GM12878 (cell line): ENCODE results near the gene PSMD1. TPM values are rescaled to one million over a fixed set of nuclear protein-coding genes. Genes with fewer than 3 reads are reported as not detected.

ENCODE experiments used
- ATAC-seq: fragments of 200-7000 bp; cut with Tn5 transposase; 3 replicates; pipeline ENCODE4 v1.9.1; 2020; ENCODE audit warnings: mild to moderate bottlenecking, moderate library complexity
- BruUV-seq: library from RNA; stranded (reverse); fragments of 400-500 nt; replicated peaks from 2 replicates; lab custom pipeline; 2021; lab: Mats Ljungman, UMichigan
- CTCF ChIA-PET: fragments of 300-600 bp; sonication (Branson Sonifier 250); formaldehyde crosslinking; extraction: SDS; loops from one replicate; lab custom pipeline; 2021; ENCODE audit warnings: inconsistent platforms; lab: Yijun Ruan, JAX
- POLR2A ChIA-PET: fragments of 350-600 bp; formaldehyde crosslinking; extraction: SDS; loops from one replicate; lab custom pipeline; 2021; ENCODE audit warnings: inconsistent platforms; lab: Charles Lee
- RAD21 ChIA-PET: fragments of 300-600 bp; sonication (Branson Sonifier 250); formaldehyde crosslinking; loops from one replicate; lab custom pipeline; 2023; ENCODE audit warnings: antibody characterized with exemption; ENCODE audit not compliant: unreplicated experiment; lab: Charles Lee
- SMC1A ChIA-PET: fragments of 300-600 bp; sonication (Branson Sonifier 250); formaldehyde crosslinking; loops from one replicate; lab custom pipeline; 2023; ENCODE audit not compliant: unreplicated experiment, uncharacterized antibody; lab: Charles Lee
- DNase-seq: peaks from one replicate; pipeline ENCODE4 v3.0.0-alpha.2; 2011; ENCODE audit warnings: low read depth, low spot score
- FAIRE-seq: peaks from 3 replicates; lab custom pipeline; 2011; peaks lifted over from hg19 to GRCh38; lab: Jason Lieb, UNC
- H2AFZ ChIP-seq: 2 replicates; pipeline ENCODE4 v1.6.0; 2011; ENCODE audit warnings: low read depth, low read length, control low read depth; ENCODE audit not compliant: control insufficient read depth
- H3K27ac ChIP-seq: 2 replicates; pipeline ENCODE4 v1.5.1; 2011; ENCODE audit warnings: control low read depth; ENCODE audit not compliant: control insufficient read depth, insufficient read depth
- H3K27me3 ChIP-seq, 2 experiments: replicated peaks in 1 of 2; 2 replicates each; pipeline versions ENCODE4 v1.6.0 to v1.6.1; 2011; ENCODE audit warnings: low read length in 1 of 2; ENCODE audit not compliant: control insufficient read depth in 2 of 2, insufficient read depth in 2 of 2
- H3K36me3 ChIP-seq, 2 experiments: 2 replicates each; pipeline ENCODE4 v1.5.1; 2011; ENCODE audit warnings: low read length in 1 of 2; ENCODE audit not compliant: control insufficient read depth in 2 of 2, insufficient read depth in 2 of 2
- H3K4me1 ChIP-seq: 2 replicates; pipeline ENCODE4 v1.6.1; 2011; ENCODE audit warnings: mild to moderate bottlenecking, low read length, moderate library complexity, mixed read lengths; ENCODE audit not compliant: control insufficient read depth, insufficient read depth
- H3K4me2 ChIP-seq: 2 replicates; pipeline ENCODE4 v1.6.0; 2011; ENCODE audit warnings: control low read depth; ENCODE audit not compliant: control insufficient read depth, insufficient read depth
- H3K4me3 ChIP-seq: fragments of 200-600 bp; sonication (generic); 2 replicates; pipeline ENCODE4 v1.5.1; 2016
- H3K79me2 ChIP-seq: 2 replicates; pipeline ENCODE4 v1.6.0; 2011; ENCODE audit warnings: low read length; ENCODE audit not compliant: control insufficient read depth, insufficient read depth
- H3K9ac ChIP-seq: 2 replicates; pipeline ENCODE4 v1.8.0; 2011; ENCODE audit warnings: low read length, control low read depth, mixed read lengths; ENCODE audit not compliant: control insufficient read depth, insufficient read depth
- H3K9me3 ChIP-seq: replicated peaks from 3 replicates; pipeline ENCODE4 v1.5.1; 2011; ENCODE audit warnings: mild to moderate bottlenecking, low read length; ENCODE audit not compliant: control insufficient read depth, insufficient read depth
- H4K20me1 ChIP-seq: 2 replicates; pipeline ENCODE4 v1.6.0; 2011; ENCODE audit not compliant: control insufficient read depth, insufficient read depth
- ATF3 ChIP-seq: IDR thresholded peaks from 2 replicates; pipeline ENCODE4 v1.6.1; 2011; ENCODE audit warnings: low read depth, mild to moderate bottlenecking, low read length, moderate library complexity, borderline replicate concordance; ENCODE audit errors: extremely low read depth
- BCL11A ChIP-seq: IDR thresholded peaks from 2 replicates; pipeline ENCODE4 v1.6.1; 2011; ENCODE audit warnings: low read depth, low read length
- BMI1 ChIP-seq: fragments of 450-650 bp; IDR thresholded peaks from 2 replicates; pipeline ENCODE4 v1.6.1; 2016; ENCODE audit warnings: mild to moderate bottlenecking, moderate library complexity, borderline replicate concordance
- CREB1 ChIP-seq: IDR thresholded peaks from 2 replicates; pipeline ENCODE4 v1.6.1; 2012; ENCODE audit warnings: low read depth, mild to moderate bottlenecking, inconsistent platforms
- CTCF ChIP-seq, 3 experiments: IDR thresholded peaks in 2 of 3; conservative IDR thresholded peaks in 1 of 3; 2 replicates each; pipeline ENCODE4 v1.5.1; 2011; ENCODE audit warnings: low read depth in 3 of 3, low read length in 3 of 3, mild to moderate bottlenecking in 3 of 3, control low read depth in 2 of 3, moderate library complexity in 2 of 3, inconsistent platforms in 1 of 3, mixed read lengths in 1 of 3; ENCODE audit not compliant: control insufficient read depth in 2 of 3, insufficient read depth in 1 of 3; ENCODE audit errors: extremely low read depth in 1 of 3
- EZH2 ChIP-seq: IDR thresholded peaks from 2 replicates; pipeline ENCODE4 v1.6.1; 2012; ENCODE audit warnings: low read depth, mild to moderate bottlenecking, control low read depth, inconsistent platforms, low read length, borderline replicate concordance; ENCODE audit not compliant: control insufficient read depth
- IRF3 ChIP-seq: fragments of 450-650 bp; IDR thresholded peaks from 2 replicates; pipeline ENCODE4 v1.6.1; 2014; ENCODE audit warnings: mild to moderate bottlenecking
- JUNB ChIP-seq: IDR thresholded peaks from 2 replicates; pipeline ENCODE4 v1.6.1; 2016; ENCODE audit warnings: antibody characterized with exemption, mild to moderate bottlenecking
- LARP7 ChIP-seq: fragments of 450-650 bp; IDR thresholded peaks from 2 replicates; pipeline ENCODE4 v1.6.1; 2017; ENCODE audit warnings: mild to moderate bottlenecking
- NBN ChIP-seq: fragments of 450-650 bp; IDR thresholded peaks from 2 replicates; pipeline ENCODE4 v1.6.1; 2016
- NFIC ChIP-seq: IDR thresholded peaks from 2 replicates; pipeline ENCODE4 v1.6.1; 2012; ENCODE audit warnings: low read depth, mild to moderate bottlenecking, inconsistent platforms, low read length, moderate library complexity
- PAX8 ChIP-seq: fragments of 450-650 bp; IDR thresholded peaks from 2 replicates; pipeline ENCODE4 v1.6.1; 2017; ENCODE audit warnings: mild to moderate bottlenecking, moderate library complexity
- POLR2A ChIP-seq: IDR thresholded peaks from 2 replicates; pipeline ENCODE4 v1.6.1; 2011; ENCODE audit warnings: low read depth, mild to moderate bottlenecking, low read length
- SREBF1 ChIP-seq: IDR thresholded peaks from 2 replicates; pipeline ENCODE4 v1.6.1; 2012; ENCODE audit warnings: mild to moderate bottlenecking, low read length
- TCF12 ChIP-seq: IDR thresholded peaks from 2 replicates; pipeline ENCODE4 v1.6.1; 2011; ENCODE audit warnings: low read depth, mild to moderate bottlenecking, low read length
- WGBS: methylation state at CpG from one replicate; pipeline ENCODE4 v1.1.6; 2016; ENCODE audit warnings: low lambda C conversion rate; ENCODE audit not compliant: insufficient replicate concordance, insufficient coverage; ENCODE audit errors: missing lambda C conversion rate; 5-methylcytosine and 5-hydroxymethylcytosine counted together
- in situ Hi-C: fragments of 300-500 bp; cut with MboI; formaldehyde crosslinking; loops from 9 replicates; pipeline ENCODE4 v1.14.3; 2018; ENCODE audit warnings: mixed read lengths
- intact Hi-C: fragments of 100-400 bp; cut with micrococcal nuclease; formaldehyde crosslinking; loops from one replicate; pipeline ENCODE4 v1.14.2; 2022; ENCODE audit not compliant: unreplicated experiment
- polyA plus RNA-seq, 11 experiments: library from polyadenylated mRNA; depleted of rRNA in 4 of 11; unstranded in 6 of 11; stranded (reverse) in 5 of 11; fragments of >200 nt; fragmentation: Nextera tagmentation in 4 of 11; fragmentation: Illumina TruSeq in 1 of 11; extraction: Ambion mirVana in 4 of 11; extraction: Trizol in 1 of 11; gene quantifications; 1 replicate in 1 of 11; 2 replicates in 10 of 11; pipeline versions ENCODE4 v1.2.1 to v1.2.3, GENCODE V29; 2011 to 2016; ENCODE audit warnings: inconsistent platforms in 2 of 11, missing spikeins in 2 of 11, low read depth in 1 of 11
- total RNA-seq, 4 experiments: library from RNA; depleted of rRNA in 3 of 4; stranded (reverse); fragments of >200 nt in 3 of 4; fragmentation: Illumina TruSeq in 1 of 4; extraction: Trizol in 1 of 4; gene quantifications; 2 replicates each; pipeline versions ENCODE4 v1.2.1 to v1.2.3, GENCODE V29; 2013 to 2021

PSMD1 gene
- total and polyA plus RNA-seq, 10 of the 15 experiments (the other 5 are each of a cell fraction or from before 2014, with no cell fraction given) = 87.4 to 220 (median 139) TPM

GRCh38 chr2:231033147-231034132 is 23.2 kb upstream of the PSMD1 start:
- ATAC-seq (no peak), DNase-seq (no peak), FAIRE-seq (no peak)
- peaks cover 3% of the 10 kb centered on the region; the same call in 1 of the 2 replicates for H3K4me1 ChIP-seq
- TF ChIP-seq EZH2 (no peak), CTCF (IDR thresholded peaks at IDR 0.05 in 2 of 3, conservative IDR thresholded peaks at IDR 0.05 in 1 of 3; ENCODE audit: control insufficient read depth in 2 of 3, extremely low read depth in 1 of 3, insufficient read depth in 1 of 3, low read depth in 3 of 3, low read length in 3 of 3) (no peak), POLR2A (no peak), BCL11A (no peak), SREBF1 (no peak), NFIC (no peak), JUNB (no peak), ATF3 (no peak), CREB1 (no peak), TCF12 (no peak), IRF3 (no peak), BMI1 (no peak), NBN (no peak), PAX8 (no peak), LARP7 (no peak)
- ChIA-PET SMC1A (no interaction called here), RAD21 (interaction anchor here (1.5 kb wide), 1 partner anchor 19 kb away, joined by 3 read pairs; no protein-coding TSS in a partner anchor), CTCF (interaction anchor here (1.4 to 3.0 kb wide), 3 partner anchors 16 to 45 kb away, joined by 3 to 16 read pairs (median 4); no protein-coding TSS in a partner anchor), POLR2A (no interaction called here)
- H3K36me3 ChIP-seq = no peaks in the 10 kb centered on the region
- intact Hi-C loops = no loop called here
- no peak overlapping the region for H3K27ac ChIP-seq
- no peak overlapping the region for H3K4me2 ChIP-seq
- H3K9ac ChIP-seq = no peak overlapping the region
- no TSS peak for BruUV-seq
- WGBS = 25% methylated on average over 11 of the region's 11 CpGs
- H3K9me3 ChIP-seq = no peaks in the 10 kb centered on the region
- H4K20me1 ChIP-seq = no peaks in the 10 kb centered on the region
- no peak overlapping the region for H3K4me3 ChIP-seq
- H2AFZ ChIP-seq = no peak overlapping the region
- no peaks in the 10 kb centered on the region for H3K79me2 ChIP-seq
- in situ Hi-C loops = no loop called here
- H3K27me3 ChIP-seq = peaks cover 7 to 10% of the 10 kb centered on the region in 2 experiments
